GM12875 (cell line): ENCODE data around the gene DGCR6L.
"Not testable (repeated sequence)": the region's sequence is repeated elsewhere in the genome, so short reads cannot be mapped to it uniquely, and the experiment has no call there.

Experiments
- H3K4me3 ChIP-seq: one replicate; pipeline ENCODE4 v1.5.1; 2011; ENCODE audit warnings: low read depth, low read length, control low read depth
- CTCF ChIP-seq: IDR thresholded peaks from 2 replicates; pipeline ENCODE4 v1.5.1; 2011; ENCODE audit warnings: low read depth, mild to moderate bottlenecking, control low read depth, inconsistent platforms, low read length, moderate library complexity, borderline replicate concordance; ENCODE audit not compliant: insufficient read depth

The DGCR6L gene

DNA sequence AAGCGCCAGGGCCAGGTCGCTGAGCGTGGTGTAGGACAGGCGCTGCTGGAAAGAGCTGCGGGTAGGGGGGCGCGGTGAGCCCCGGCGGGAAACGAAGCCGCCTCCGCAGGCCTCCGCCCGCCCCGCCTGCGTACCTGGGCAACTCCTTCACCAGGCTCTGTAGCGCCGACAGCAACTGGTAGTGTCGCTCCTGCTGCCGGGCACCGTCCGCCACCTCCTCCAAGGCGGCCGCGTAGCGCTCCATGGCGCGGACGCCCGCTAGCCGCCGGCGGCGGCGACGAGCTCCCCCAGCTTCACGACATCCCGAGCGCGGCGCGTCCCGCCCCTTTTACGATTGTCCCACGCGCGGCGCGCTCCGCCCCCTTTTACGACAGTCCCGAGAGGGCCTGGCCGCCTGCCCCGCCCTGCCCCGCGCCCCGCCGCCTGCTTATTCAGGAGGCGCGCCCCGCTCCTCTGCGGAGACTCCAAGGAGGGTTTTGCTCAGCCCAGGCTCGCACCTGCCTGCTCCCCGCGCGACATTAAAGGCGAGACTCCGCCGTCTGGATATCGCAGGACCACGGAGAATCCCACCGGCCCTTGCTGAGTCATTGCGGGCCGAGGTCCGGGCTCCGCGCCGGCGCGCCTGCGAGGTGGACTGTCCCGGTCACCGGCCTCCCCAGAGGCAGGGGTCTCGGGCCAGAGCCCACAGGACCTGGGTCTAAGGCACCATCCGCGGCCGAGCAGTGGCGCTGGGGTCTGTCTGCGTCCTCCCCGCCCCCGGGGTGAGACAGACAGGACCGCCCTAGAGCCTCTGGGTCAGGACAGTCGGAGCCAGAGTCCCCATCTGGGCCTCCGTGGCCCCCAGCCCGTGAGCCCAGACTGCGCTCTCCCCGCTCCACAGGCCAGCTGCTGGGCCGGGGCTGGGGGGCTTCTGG lies at the start of gene DGCR6L:
TSS of gene DGCR6L (minus strand) at position 316 of the 914 bp plus-strand sequence. CDS start at position 244, 72 bp downstream.
- TF ChIP-seq CTCF: no peak

DNA sequence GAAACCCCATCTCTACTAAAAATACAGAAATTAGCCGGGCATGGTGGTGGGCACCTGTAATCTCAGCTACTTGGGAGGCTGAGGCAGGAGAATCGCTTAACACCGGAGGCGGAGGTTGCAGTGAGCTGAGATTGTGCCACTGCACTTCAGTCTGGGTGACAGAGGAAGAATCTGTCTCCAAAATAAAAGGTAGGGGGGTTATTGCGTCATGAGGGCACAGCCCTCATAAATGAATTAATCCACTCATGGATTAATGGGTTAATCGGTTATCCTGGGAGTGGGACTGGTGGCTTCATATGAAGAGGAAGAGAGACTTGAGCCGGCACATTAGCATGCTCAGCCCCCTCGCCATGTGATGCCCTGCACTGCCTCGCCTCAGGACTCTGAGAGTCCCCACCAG lies 49.0 kb upstream of the DGCR6L start:
- not testable (repeated sequence) for H3K4me3 ChIP-seq

More for the DNA sequence above, at the start of gene DGCR6L:
- H3K4me3 ChIP-seq: peak within 1 kb of the TSS; percentile 93

GRCh38 chr22:20366841-20367240 lies 47.0 kb upstream of the DGCR6L start:
- not testable (repeated sequence) for H3K4me3 ChIP-seq

DNA sequence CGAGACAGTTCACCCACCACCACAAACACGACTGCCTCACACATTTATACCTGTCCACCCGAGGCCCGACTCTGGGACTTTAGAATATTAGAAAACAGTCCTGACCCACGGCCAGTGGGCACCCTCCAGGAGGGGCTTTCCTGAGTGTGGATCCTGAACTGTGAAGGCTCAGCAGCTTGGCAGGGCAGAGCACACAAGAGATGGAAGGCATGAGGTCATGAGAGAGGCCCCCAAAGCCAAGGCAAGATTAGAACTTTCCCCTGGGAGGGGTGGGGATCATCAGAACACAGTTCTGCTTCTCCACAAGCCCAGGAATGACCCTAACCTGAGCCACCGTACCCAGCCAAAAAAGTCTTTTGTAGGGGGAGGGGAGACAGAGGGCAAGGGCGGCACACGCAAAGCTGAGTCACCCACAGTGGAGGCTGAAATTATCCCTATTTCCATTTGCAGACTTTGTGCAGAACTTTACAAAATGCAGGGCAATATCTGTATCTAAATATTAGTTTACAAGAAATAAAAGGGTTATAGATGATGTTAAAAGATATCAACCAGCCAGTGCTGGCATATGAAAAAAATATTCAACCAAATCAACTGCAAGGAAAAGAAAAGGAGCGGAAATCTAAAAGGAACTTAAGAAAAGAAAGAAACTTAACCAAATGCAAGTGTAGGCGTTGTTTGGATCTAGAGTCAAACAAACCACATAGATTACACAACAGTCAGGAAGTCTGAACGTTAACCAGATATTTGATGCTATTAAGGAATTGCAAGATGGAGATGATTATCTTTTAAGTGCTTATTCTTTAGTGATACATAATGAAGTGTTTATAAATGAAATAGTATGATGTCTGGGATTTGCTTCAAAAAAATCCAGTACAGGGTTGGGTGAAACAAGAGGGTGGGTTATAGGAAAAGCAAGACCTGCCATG lies 44.7 kb upstream of the DGCR6L start:
- H3K4me3 ChIP-seq: not testable (repeated sequence)

DNA sequence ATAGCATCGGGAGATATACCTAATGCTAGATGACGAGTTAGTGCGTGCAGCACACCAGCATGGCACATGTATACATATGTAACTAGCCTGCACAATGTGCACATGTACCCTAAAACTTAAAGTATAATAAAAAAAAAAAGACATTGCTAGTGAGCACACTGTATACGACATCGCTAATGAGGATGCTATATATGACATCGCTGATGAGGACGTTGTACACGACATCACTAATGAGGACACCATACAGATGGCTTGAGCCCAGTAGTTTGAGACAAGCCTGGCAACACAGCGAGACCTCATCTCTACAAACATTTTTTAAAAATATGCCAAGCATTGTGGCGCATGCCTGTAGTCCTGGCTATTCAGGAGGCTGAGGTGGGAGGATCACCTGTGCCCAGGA lies 42.5 kb upstream of the DGCR6L start:
- H3K4me3 ChIP-seq: not testable (repeated sequence)

DNA sequence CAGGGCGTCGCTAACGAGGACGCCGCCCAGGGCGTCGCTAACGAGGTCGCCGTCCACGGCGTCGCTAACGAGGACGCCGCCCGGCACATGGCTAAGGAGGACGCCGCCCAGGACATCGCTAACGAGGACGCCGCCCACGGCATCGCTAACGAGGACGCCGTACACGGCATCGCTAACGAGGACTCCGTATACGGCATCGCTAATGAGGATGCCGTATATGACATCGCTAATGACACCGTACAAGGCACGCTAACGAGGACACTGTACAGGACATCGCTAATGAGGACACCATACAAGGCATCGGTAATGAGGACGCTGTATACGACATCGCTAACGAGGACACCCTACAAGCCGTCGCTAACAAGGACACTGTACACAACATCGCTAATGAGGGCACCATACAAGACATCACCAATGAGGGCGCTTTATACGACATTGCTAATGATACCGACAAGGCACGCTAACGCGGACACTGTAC lies 41.9 kb upstream of the DGCR6L start:
- H3K4me3 ChIP-seq: not testable (repeated sequence)

GRCh38 chr22:20360866-20361751 lies 41.2 kb upstream of the DGCR6L start:
- not testable (repeated sequence) for H3K4me3 ChIP-seq

GRCh38 chr22:20360261-20360660 lies 40.4 kb upstream of the DGCR6L start:
- not testable (repeated sequence) for H3K4me3 ChIP-seq

DNA sequence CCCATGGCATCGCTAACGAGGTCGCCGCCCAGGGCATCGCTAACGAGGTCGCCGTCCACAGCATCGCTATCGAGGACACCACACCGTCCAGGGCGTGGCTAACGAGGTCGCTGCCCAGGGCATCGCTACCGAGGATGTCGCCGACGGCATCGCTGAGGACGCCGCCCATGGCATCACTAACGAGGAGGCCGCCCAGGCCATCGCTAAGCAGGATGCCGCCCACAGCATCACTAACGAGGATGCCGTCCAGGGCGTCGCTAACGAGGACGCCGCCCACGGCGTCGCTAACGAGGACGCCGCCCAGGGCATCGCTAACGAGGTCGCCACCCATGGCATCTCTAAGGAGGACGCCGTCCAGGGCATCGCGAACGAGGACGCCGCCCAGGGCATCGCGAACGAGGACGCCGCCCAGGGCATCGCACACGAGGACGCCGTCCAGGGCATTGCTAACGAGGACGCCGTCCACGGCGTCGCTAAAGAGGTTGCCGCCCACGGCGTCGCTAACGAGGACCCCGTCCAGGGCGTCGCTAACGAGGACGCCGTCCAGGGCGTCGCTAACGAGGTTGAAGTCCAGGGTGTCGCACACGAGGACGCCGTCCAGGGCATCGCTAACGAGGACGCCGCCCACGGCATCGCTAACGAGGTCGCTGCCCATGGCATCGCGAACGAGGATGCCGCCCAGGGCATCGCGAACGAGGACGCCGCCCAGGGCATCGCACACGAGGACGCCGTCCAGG lies 38.8 kb upstream of the DGCR6L start:
- not testable (repeated sequence) for H3K4me3 ChIP-seq

- H3K4me3 ChIP-seq: not testable (repeated sequence)
These were observed 38.1 kb upstream of the DGCR6L start for GRCh38 chr22:20357967-20358366.

- not testable (repeated sequence) for H3K4me3 ChIP-seq
These were observed 37.0 kb upstream of the DGCR6L start for GRCh38 chr22:20356906-20357305.

GRCh38 chr22:20355939-20356636 lies 36.2 kb upstream of the DGCR6L start:
- H3K4me3 ChIP-seq: not testable (repeated sequence)
